Measurements from ENCODE around the gene MYO9B.

The MYO9B gene

DNA sequence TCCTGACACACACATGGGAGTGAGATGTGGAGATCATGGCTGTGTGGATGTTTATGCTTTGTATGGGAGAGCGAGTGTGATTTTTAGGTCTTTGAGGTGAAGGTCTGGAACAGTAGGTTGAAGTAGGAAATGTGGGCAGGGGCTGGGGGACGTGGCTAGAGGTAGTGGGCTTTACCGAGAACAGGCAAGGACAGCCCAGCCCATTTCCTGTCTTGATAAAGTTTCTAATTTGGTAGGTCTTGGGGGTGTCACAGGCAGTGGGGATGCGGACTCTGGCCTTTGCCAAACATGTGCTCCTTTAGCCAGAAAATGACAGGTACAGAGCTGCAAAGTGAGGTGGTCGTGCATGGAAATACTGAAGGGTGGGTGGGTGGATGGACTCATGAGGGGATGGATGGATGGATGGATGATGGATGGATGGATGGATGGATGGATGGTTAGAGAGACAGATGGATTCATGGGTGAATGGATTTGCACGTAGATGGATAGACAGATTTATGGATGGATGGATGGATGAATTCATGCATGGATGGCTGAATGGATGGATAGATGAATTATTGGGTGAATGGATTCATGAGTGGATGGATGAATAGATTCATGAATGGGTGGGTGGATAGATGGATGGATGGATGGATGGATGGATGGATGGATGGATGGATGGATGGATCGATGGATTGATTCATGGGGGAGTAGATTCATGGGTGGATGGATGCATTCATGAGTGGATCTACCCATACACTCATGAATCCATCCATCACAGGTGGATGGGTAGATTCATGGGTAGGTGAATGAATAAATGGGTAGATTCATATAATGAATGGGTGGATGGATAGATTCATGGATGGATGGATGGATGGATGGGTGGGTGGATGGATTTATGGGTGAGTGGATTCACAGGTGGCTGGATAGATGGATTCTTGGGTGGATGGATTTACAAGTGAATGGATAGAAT lies 70.2 kb downstream of the MYO9B start:
- Histone ChIP-seq H3K79me2 (ENCODE audit: insufficient read depth, low read length) (peaks cover 15% of the 10 kb centered on the region; the same call in 1 of the 2 replicates), H3K27me3 (ENCODE audit: low read length) (no peaks in the 10 kb centered on the region), H3K9me3 (ENCODE audit: insufficient read depth, low read length) (no peaks in the 10 kb centered on the region), H4K20me1 (ENCODE audit: low read depth, low read length) (no peaks in the 10 kb centered on the region), H3K4me2 (ENCODE audit: low read depth, low read length, poor library complexity, severe bottlenecking) (no peak overlapping the region), H3K9me2 (replicated peaks; ENCODE audit: insufficient read depth, low read length) (no peaks in the 10 kb centered on the region), H3F3A (ENCODE audit: insufficient read depth) (no peaks in the 10 kb centered on the region), H3K9ac (ENCODE audit: low read length) (no peak overlapping the region), H3K36me3 (ENCODE audit: low read length) (peaks cover 5% of the 10 kb centered on the region; the same call in 1 of the 2 replicates), H3K4me3 (ENCODE audit: insufficient read depth, low read length, poor library complexity, severe bottlenecking) (no peak overlapping the region), H2AFZ (ENCODE audit: low read depth, low read length, severe bottlenecking) (no peak overlapping the region), H3K27ac (ENCODE audit: low read depth, low read length) (no peak overlapping the region)
- TF ChIP-seq, protein P1, sequence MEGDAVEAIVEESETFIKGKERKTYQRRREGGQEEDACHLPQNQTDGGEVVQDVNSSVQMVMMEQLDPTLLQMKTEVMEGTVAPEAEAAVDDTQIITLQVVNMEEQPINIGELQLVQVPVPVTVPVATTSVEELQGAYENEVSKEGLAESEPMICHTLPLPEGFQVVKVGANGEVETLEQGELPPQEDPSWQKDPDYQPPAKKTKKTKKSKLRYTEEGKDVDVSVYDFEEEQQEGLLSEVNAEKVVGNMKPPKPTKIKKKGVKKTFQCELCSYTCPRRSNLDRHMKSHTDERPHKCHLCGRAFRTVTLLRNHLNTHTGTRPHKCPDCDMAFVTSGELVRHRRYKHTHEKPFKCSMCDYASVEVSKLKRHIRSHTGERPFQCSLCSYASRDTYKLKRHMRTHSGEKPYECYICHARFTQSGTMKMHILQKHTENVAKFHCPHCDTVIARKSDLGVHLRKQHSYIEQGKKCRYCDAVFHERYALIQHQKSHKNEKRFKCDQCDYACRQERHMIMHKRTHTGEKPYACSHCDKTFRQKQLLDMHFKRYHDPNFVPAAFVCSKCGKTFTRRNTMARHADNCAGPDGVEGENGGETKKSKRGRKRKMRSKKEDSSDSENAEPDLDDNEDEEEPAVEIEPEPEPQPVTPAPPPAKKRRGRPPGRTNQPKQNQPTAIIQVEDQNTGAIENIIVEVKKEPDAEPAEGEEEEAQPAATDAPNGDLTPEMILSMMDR (IDR thresholded peaks at IDR 0.05; ENCODE audit: insufficient read depth, low read length, poor library complexity, severe bottlenecking): no peak
- TF ChIP-seq EZH2phosphoT487 (conservative IDR thresholded peaks at IDR 0.05; ENCODE audit: low read length): no peak

DNA sequence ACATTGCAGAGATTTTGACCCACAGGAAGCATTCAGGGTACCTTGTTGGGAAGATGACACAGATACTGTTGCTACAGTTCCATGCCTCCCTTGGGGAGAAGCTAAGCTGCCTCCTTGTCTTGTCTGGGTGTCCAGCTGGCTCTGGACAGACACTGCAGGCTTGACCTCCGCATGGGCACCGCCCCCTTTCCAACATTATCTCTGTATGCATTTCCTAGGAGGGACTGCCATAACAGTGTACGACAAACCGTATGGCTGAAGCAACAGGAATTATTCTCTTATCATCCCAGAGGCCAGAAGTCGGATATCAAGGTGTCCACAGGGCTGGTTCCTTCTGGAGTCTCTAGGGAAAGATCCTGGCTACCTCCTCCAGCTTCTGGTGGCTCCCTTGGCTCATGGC lies 72.6 kb downstream of the MYO9B start:
- Histone ChIP-seq H3K79me2 (ENCODE audit: insufficient read depth, low read length) (peaks cover 4% of the 10 kb centered on the region; the same call in 1 of the 2 replicates), H3K27ac (ENCODE audit: low read depth, low read length) (no peak overlapping the region), H2AFZ (ENCODE audit: low read depth, low read length, severe bottlenecking) (no peak overlapping the region), H3F3A (ENCODE audit: insufficient read depth) (no peaks in the 10 kb centered on the region), H4K20me1 (ENCODE audit: low read depth, low read length) (no peaks in the 10 kb centered on the region), H3K4me3 (ENCODE audit: insufficient read depth, low read length, poor library complexity, severe bottlenecking) (no peak overlapping the region), H3K36me3 (ENCODE audit: low read length) (peaks cover 12% of the 10 kb centered on the region; the same call in 1 of the 2 replicates), H3K9ac (ENCODE audit: low read length) (no peak overlapping the region), H3K4me2 (ENCODE audit: low read depth, low read length, poor library complexity, severe bottlenecking) (no peak overlapping the region), H3K27me3 (ENCODE audit: low read length) (no peaks in the 10 kb centered on the region), H3K9me3 (ENCODE audit: insufficient read depth, low read length) (no peaks in the 10 kb centered on the region), H3K9me2 (replicated peaks; ENCODE audit: insufficient read depth, low read length) (no peaks in the 10 kb centered on the region)
- no peak for TF ChIP-seq EZH2phosphoT487 (conservative IDR thresholded peaks at IDR 0.05; ENCODE audit: low read length)
- TF ChIP-seq, protein P1 (IDR thresholded peaks at IDR 0.05; ENCODE audit: insufficient read depth, low read length, poor library complexity, severe bottlenecking): no peak

DNA sequence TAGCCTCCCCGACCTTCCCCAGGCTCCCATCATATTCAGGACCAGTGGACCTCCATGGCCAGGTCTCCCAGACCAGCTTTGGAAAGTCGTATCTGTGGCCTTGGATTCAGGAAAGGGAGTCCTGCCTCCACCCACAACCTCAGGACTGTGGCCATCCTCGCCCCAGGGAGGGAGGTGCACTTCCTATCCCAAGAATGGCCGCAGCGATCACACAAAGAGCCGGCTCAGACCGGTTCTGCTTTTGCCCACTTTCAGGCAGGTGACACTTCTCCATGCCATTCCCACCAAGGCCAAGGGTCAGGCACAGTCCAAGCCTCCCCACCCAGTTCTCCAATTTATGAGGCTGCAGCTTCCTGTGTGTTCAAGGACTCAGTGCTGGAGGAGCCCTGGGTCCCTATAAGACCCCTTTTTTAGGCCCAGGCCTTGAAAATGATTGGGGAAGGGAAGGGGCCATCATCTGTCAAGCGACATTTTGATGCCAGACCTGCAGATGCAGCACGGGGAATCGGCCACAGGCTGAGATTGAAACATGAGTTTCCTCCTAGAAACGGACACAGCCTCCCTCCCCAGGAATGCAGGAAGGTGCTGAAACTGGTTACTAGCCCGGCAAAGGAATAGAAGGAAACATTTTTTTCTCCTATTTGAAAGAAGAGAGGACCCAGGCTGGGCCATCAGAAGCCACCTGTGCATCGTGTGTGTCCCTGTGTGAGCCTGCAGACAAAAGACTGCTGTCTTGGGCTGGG lies 74.0 kb downstream of the MYO9B start:
- Histone ChIP-seq H3K79me2 (ENCODE audit: insufficient read depth, low read length) (peaks cover 4% of the 10 kb centered on the region; the same call in 1 of the 2 replicates), H3K4me3 (ENCODE audit: insufficient read depth, low read length, poor library complexity, severe bottlenecking) (no peak overlapping the region), H3K36me3 (ENCODE audit: low read length) (peaks cover 12% of the 10 kb centered on the region; the same call in 1 of the 2 replicates), H3K27me3 (ENCODE audit: low read length) (no peaks in the 10 kb centered on the region), H3K27ac (ENCODE audit: low read depth, low read length) (no peak overlapping the region), H3K9ac (ENCODE audit: low read length) (no peak overlapping the region), H4K20me1 (ENCODE audit: low read depth, low read length) (no peaks in the 10 kb centered on the region), H3K4me2 (ENCODE audit: low read depth, low read length, poor library complexity, severe bottlenecking) (no peak overlapping the region), H3K9me3 (ENCODE audit: insufficient read depth, low read length) (no peaks in the 10 kb centered on the region), H2AFZ (ENCODE audit: low read depth, low read length, severe bottlenecking) (no peak overlapping the region), H3F3A (ENCODE audit: insufficient read depth) (no peaks in the 10 kb centered on the region), H3K9me2 (replicated peaks; ENCODE audit: insufficient read depth, low read length) (no peaks in the 10 kb centered on the region)
- TF ChIP-seq, protein P1 (IDR thresholded peaks at IDR 0.05; ENCODE audit: insufficient read depth, low read length, poor library complexity, severe bottlenecking): no peak
- no peak for TF ChIP-seq EZH2phosphoT487 (conservative IDR thresholded peaks at IDR 0.05; ENCODE audit: low read length)
